IMR-90 (cell line): ENCODE results near the gene TINAG. TPM values are rescaled to one million over a fixed set of nuclear protein-coding genes. Genes with fewer than 3 reads are reported as not detected.

Source experiments
- ATAC-seq: fragments of 200-7000 bp; cut with Tn5 transposase; 2 replicates; pipeline ENCODE4 v1.9.1; 2020; ENCODE audit warnings: low read depth, mild to moderate bottlenecking, moderate library complexity
- BruUV-seq: library from RNA; stranded (reverse); fragments of 400-500 nt; replicated peaks from 2 replicates; lab custom pipeline; 2021; lab: Mats Ljungman, UMichigan
- CTCF ChIA-PET: fragments of 300-600 bp; formaldehyde crosslinking; extraction: SDS; loops from one replicate; lab custom pipeline; 2021; ENCODE audit warnings: antibody characterized with exemption; lab: Yijun Ruan, JAX
- POLR2A ChIA-PET: fragments of 300-600 bp; sonication (Branson Sonifier 250); formaldehyde crosslinking; loops from one replicate; lab custom pipeline; 2022; ENCODE audit warnings: antibody characterized with exemption; ENCODE audit not compliant: unreplicated experiment; lab: Charles Lee
- DNase-seq: peaks from one replicate; pipeline ENCODE4 v3.0.0; 2013
- H2AFZ ChIP-seq: replicated peaks from 2 replicates; pipeline ENCODE3; 2013; ENCODE audit warnings: low read length, mild to moderate bottlenecking; ENCODE audit not compliant: poor library complexity
- H2AK5ac ChIP-seq: 2 replicates; pipeline ENCODE4 v1.6.1; 2013; ENCODE audit warnings: low read depth, low read length, inconsistent platforms
- H2AK9ac ChIP-seq: replicated peaks from 2 replicates; pipeline ENCODE3; 2013; ENCODE audit warnings: mild to moderate bottlenecking, low read depth, low read length, moderate library complexity; ENCODE audit not compliant: poor library complexity
- H2BK120ac ChIP-seq: 2 replicates; pipeline ENCODE4 v1.6.1; 2013; ENCODE audit warnings: low read depth, low read length, inconsistent platforms
- H2BK15ac ChIP-seq: 3 replicates; pipeline ENCODE4 v1.6.1; 2013; ENCODE audit warnings: low read depth, low read length, inconsistent platforms
- H2BK20ac ChIP-seq: 2 replicates; pipeline ENCODE4 v1.6.1; 2013; ENCODE audit warnings: low read depth, mild to moderate bottlenecking, inconsistent platforms, low read length, moderate library complexity
- H2BK5ac ChIP-seq: 2 replicates; pipeline ENCODE4 v1.6.1; 2013; ENCODE audit warnings: mild to moderate bottlenecking, low read depth, low read length, inconsistent platforms; ENCODE audit not compliant: poor library complexity, severe bottlenecking
- H3K14ac ChIP-seq: replicated peaks from 2 replicates; pipeline ENCODE4 v1.6.1; 2013; ENCODE audit warnings: low read depth, low read length, inconsistent platforms
- H3K18ac ChIP-seq: 2 replicates; pipeline ENCODE4 v1.6.1; 2013; ENCODE audit warnings: low read depth, low read length, control low read depth
- H3K23ac ChIP-seq: 2 replicates; pipeline ENCODE4 v1.6.1; 2013; ENCODE audit warnings: low read depth, low read length, inconsistent platforms
- H3K27ac ChIP-seq: 2 replicates; pipeline ENCODE4 v1.5.1; 2013; ENCODE audit warnings: mild to moderate bottlenecking, control low read depth, low read length; ENCODE audit not compliant: insufficient read depth
- H3K27me3 ChIP-seq: 2 replicates; pipeline ENCODE4 v1.6.1; 2013; ENCODE audit warnings: low read length; ENCODE audit not compliant: control insufficient read depth, insufficient read depth
- H3K36me3 ChIP-seq: 2 replicates; pipeline ENCODE4 v1.6.1; 2013; ENCODE audit warnings: low read length, mixed read lengths; ENCODE audit not compliant: control insufficient read depth, insufficient read depth
- H3K4ac ChIP-seq: 2 replicates; pipeline ENCODE4 v1.6.1; 2013; ENCODE audit warnings: low read depth, low read length, inconsistent platforms
- H3K4me1 ChIP-seq: 2 replicates; pipeline ENCODE4 v1.6.1; 2013; ENCODE audit warnings: low read length, mixed read lengths; ENCODE audit not compliant: control insufficient read depth, insufficient read depth
- H3K4me2 ChIP-seq: 2 replicates; pipeline ENCODE4 v1.6.1; 2013; ENCODE audit warnings: low read depth, mild to moderate bottlenecking, control low read depth, low read length, moderate library complexity
- H3K4me3 ChIP-seq: 2 replicates; pipeline ENCODE4 v1.5.1; 2013; ENCODE audit warnings: low read depth, mild to moderate bottlenecking, control low read depth, low read length, moderate library complexity; ENCODE audit not compliant: insufficient read depth
- H3K56ac ChIP-seq: 2 replicates; pipeline ENCODE4 v1.6.1; 2013; ENCODE audit warnings: low read length, inconsistent platforms; ENCODE audit not compliant: insufficient read depth; ENCODE audit errors: extremely low read depth
- H3K79me1 ChIP-seq, 2 experiments: 2 replicates each; pipeline ENCODE4 v1.6.1; 2013; ENCODE audit warnings: low read length in 2 of 2, inconsistent platforms in 1 of 2, low read depth in 1 of 2
- H3K9ac ChIP-seq: 2 replicates; pipeline ENCODE4 v1.6.1; 2013; ENCODE audit warnings: low read depth, low read length, control low read depth
- H3K9me1 ChIP-seq: 2 replicates; pipeline ENCODE4 v1.6.1; 2013; ENCODE audit warnings: low read length, inconsistent platforms; ENCODE audit not compliant: insufficient read depth
- H3K9me3 ChIP-seq: 2 replicates; pipeline ENCODE4 v1.6.1; 2013; ENCODE audit warnings: low read length; ENCODE audit not compliant: control insufficient read depth, insufficient read depth
- H4K20me1 ChIP-seq: 2 replicates; pipeline ENCODE4 v1.6.1; 2013; ENCODE audit warnings: low read length, inconsistent platforms; ENCODE audit not compliant: insufficient read depth
- H4K5ac ChIP-seq: 2 replicates; pipeline ENCODE4 v1.6.1; 2013; ENCODE audit warnings: mild to moderate bottlenecking, low read depth, low read length, control low read depth
- H4K8ac ChIP-seq, 2 experiments: 2 replicates each; pipeline ENCODE4 v1.6.1; 2013; ENCODE audit warnings: low read depth in 2 of 2, low read length in 2 of 2, control low read depth in 1 of 2, inconsistent platforms in 1 of 2
- H4K91ac ChIP-seq: 2 replicates; pipeline ENCODE4 v1.6.1; 2013; ENCODE audit warnings: low read depth, low read length, inconsistent platforms; ENCODE audit not compliant: insufficient read depth
- CHD1 ChIP-seq: IDR thresholded peaks from 2 replicates; pipeline ENCODE4 v1.6.1; 2012; ENCODE audit warnings: low read depth, low read length, improper control_type of control experiment
- FOS ChIP-seq: fragments of 150-350 bp; IDR thresholded peaks from 2 replicates; pipeline ENCODE4 v1.6.1; 2016; ENCODE audit warnings: low read depth, low read length
- MAFK ChIP-seq: IDR thresholded peaks from 2 replicates; pipeline ENCODE4 v1.6.1; 2012; ENCODE audit warnings: low read depth, low read length, improper control_type of control experiment
- MAZ ChIP-seq: IDR thresholded peaks from 2 replicates; pipeline ENCODE4 v1.6.1; 2012; ENCODE audit warnings: low read depth, mild to moderate bottlenecking, low read length, improper control_type of control experiment, moderate library complexity, borderline replicate concordance
- MXI1 ChIP-seq: IDR thresholded peaks from 2 replicates; pipeline ENCODE4 v1.6.1; 2012; ENCODE audit warnings: low read depth, mild to moderate bottlenecking, low read length, moderate library complexity, borderline replicate concordance
- RAD21 ChIP-seq: IDR thresholded peaks from 2 replicates; pipeline ENCODE4 v1.6.1; 2012; ENCODE audit warnings: low read length, improper control_type of control experiment
- RCOR1 ChIP-seq: IDR thresholded peaks from 2 replicates; pipeline ENCODE4 v1.6.1; 2012; ENCODE audit warnings: mild to moderate bottlenecking, low read length, improper control_type of control experiment; ENCODE audit not compliant: insufficient replicate concordance
- RFX5 ChIP-seq: IDR thresholded peaks from 2 replicates; pipeline ENCODE4 v1.8.0; 2012; ENCODE audit warnings: low read depth, mild to moderate bottlenecking, low read length, moderate library complexity
- SMC3 ChIP-seq: fragments of 150-350 bp; IDR thresholded peaks from 2 replicates; pipeline ENCODE4 v1.6.1; 2016; ENCODE audit warnings: low read depth, mild to moderate bottlenecking, antibody characterized with exemption, low read length, moderate library complexity
- USF2 ChIP-seq: fragments of 150-350 bp; IDR thresholded peaks from 2 replicates; pipeline ENCODE4 v1.6.1; 2017; ENCODE audit warnings: mild to moderate bottlenecking, antibody characterized with exemption, low read length, low read depth
- whole genome bisulfite sequencing, 2 experiments: methylation state at CpG; one replicate each; pipeline versions ENCODE4 v1.1.5 to v1.1.7; 2013; ENCODE audit warnings: missing lambda C conversion rate in 2 of 2; ENCODE audit not compliant: insufficient read length in 1 of 2; ENCODE audit errors: extremely low coverage in 2 of 2; 5-methylcytosine and 5-hydroxymethylcytosine counted together
- dilution Hi-C: fragments of 300-500 bp; cut with HindIII; formaldehyde crosslinking; loops from one replicate; pipeline ENCODE4 v1.14.3; 2018; ENCODE audit warnings: low sequenced_read_pairs; ENCODE audit not compliant: unreplicated experiment
- in situ Hi-C: fragments of 300-500 bp; cut with MboI; formaldehyde crosslinking; loops from 3 replicates; pipeline ENCODE4 v1.14.3; 2019; ENCODE audit warnings: low sequenced_read_pairs, inconsistent platforms, mixed read lengths
- intact Hi-C: fragments of 100-400 bp; cut with micrococcal nuclease; formaldehyde crosslinking; loops from 2 replicates; pipeline ENCODE4 v1.10.0; 2022
- polyA plus RNA-seq, 3 experiments: library from polyadenylated mRNA; depleted of rRNA; stranded (reverse); fragments of >200 nt; gene quantifications; 2 replicates each; pipeline ENCODE4 v1.2.3, GENCODE V29; 2012; ENCODE audit warnings: low replicate concordance in 1 of 3
- total RNA-seq: library from RNA; depleted of rRNA; stranded (reverse); fragments of >200 nt; gene quantifications from 2 replicates; pipeline ENCODE4 v1.2.3, GENCODE V29; 2012
- TF ChIP-seq, protein P1 (sequence below): conservative IDR thresholded peaks from 2 replicates; pipeline ENCODE4 v1.5.1; 2012; ENCODE audit warnings: mild to moderate bottlenecking, low read depth, low read length, improper control_type of control experiment

TINAG gene
- total and polyA plus RNA-seq, 2 of the 4 experiments (the other 2 are of a cell fraction), result not detected

DNA sequence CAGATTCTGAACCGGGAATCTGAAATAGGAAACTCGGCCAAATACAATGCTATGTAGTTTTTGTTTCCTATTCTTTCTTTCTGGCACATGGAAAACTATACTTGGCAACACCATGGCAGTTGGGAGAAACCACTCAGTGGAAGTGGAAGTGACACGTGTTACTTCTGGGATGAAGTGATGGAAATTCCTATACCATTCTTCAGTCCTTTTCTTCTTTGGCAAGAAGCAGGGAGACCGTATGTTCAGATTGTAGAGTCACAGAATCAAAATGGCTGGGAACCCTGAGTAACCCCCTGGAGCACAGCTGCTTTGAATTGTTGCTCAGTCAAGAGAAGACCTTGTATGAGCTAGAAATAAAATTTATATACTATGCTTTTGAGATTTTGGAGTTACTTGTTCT, 18.8 kb upstream of the TINAG start:
- H3K18ac ChIP-seq, result peak overlapping the region; percentile 14; the same call in 1 of the 2 replicates
- no peaks in the 10 kb centered on the region for H3K79me1 ChIP-seq
- H3K9ac ChIP-seq, result no peak overlapping the region
- no CpG with 5 or more reads among the region's 4 CpGs for whole genome bisulfite sequencing, 2 experiments
- no peak overlapping the region for H2BK120ac ChIP-seq
- no peak overlapping the region for H4K5ac ChIP-seq
- H4K20me1 ChIP-seq, result no peaks in the 10 kb centered on the region
- no peak overlapping the region for H2AK9ac ChIP-seq
- ChIA-PET CTCF (no interaction called here), POLR2A (no interaction called here)
- H2BK15ac ChIP-seq, result no peak overlapping the region
- intact Hi-C loops, result no loop called here
- no peak overlapping the region for H2AFZ ChIP-seq
- no peak overlapping the region for H3K4me3 ChIP-seq
- ATAC-seq (no peak), DNase-seq (no peak)
- no peak overlapping the region for H2BK20ac ChIP-seq
- in situ Hi-C loops, result no loop called here
- H3K14ac ChIP-seq, result no peak overlapping the region
- no peak overlapping the region for H4K91ac ChIP-seq
- H3K4ac ChIP-seq, result no peak overlapping the region
- no TSS peak for BruUV-seq
- no peaks in the 10 kb centered on the region for H3K36me3 ChIP-seq
- H4K8ac ChIP-seq, result no peak overlapping the region
- no peak overlapping the region for H3K56ac ChIP-seq
- TF ChIP-seq RAD21 (no peak), SMC3 (no peak), CHD1 (no peak), RFX5 (no peak), MAFK (no peak), MAZ (no peak), MXI1 (no peak), FOS (no peak), RCOR1 (no peak), USF2 (no peak)
- TF ChIP-seq, protein P1, sequence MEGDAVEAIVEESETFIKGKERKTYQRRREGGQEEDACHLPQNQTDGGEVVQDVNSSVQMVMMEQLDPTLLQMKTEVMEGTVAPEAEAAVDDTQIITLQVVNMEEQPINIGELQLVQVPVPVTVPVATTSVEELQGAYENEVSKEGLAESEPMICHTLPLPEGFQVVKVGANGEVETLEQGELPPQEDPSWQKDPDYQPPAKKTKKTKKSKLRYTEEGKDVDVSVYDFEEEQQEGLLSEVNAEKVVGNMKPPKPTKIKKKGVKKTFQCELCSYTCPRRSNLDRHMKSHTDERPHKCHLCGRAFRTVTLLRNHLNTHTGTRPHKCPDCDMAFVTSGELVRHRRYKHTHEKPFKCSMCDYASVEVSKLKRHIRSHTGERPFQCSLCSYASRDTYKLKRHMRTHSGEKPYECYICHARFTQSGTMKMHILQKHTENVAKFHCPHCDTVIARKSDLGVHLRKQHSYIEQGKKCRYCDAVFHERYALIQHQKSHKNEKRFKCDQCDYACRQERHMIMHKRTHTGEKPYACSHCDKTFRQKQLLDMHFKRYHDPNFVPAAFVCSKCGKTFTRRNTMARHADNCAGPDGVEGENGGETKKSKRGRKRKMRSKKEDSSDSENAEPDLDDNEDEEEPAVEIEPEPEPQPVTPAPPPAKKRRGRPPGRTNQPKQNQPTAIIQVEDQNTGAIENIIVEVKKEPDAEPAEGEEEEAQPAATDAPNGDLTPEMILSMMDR, result no peak
- peaks cover 2% of the 10 kb centered on the region for H3K4me1 ChIP-seq
- H2BK5ac ChIP-seq, result no peak overlapping the region
- H3K27me3 ChIP-seq, result no peaks in the 10 kb centered on the region
- no peak overlapping the region for H3K4me2 ChIP-seq
- H2AK5ac ChIP-seq, result no peak overlapping the region
- H3K9me3 ChIP-seq, result no peaks in the 10 kb centered on the region
- H3K27ac ChIP-seq, result no peak overlapping the region
- dilution Hi-C loops, result no loop called here
- no peak overlapping the region for H3K23ac ChIP-seq
- H3K9me1 ChIP-seq, result peaks cover 4% of the 10 kb centered on the region; the same call in 1 of the 2 replicates
